T1000 (cell line): ENCODE data around the gene CLRN1.

ENCODE experiments used
- DNase-seq: peaks from one replicate; lab custom pipeline; 2025; ENCODE audit warnings: mixed read lengths; lab: John Stamatoyannopoulos, UW

Gene CLRN1

DNA sequence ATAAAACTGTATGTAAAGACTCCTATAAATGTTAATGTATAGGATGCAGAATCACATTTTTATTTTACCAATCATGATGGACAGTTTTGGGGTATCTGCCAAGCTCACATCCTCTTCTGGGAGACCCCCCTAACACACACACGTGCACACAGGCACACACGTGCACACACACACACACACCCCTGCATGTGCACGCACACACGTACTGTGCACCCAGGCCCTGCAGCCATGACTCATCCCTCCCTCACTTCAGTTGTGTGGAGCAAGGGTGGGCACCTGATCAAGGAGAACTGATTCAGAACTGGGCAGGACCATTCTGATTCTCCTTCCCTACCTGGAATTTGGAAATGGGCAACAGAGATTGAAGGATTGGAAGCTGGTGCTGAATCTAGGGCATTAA lies 51.3 kb downstream of the CLRN1 start:
- DNase-seq: no peak

DNA sequence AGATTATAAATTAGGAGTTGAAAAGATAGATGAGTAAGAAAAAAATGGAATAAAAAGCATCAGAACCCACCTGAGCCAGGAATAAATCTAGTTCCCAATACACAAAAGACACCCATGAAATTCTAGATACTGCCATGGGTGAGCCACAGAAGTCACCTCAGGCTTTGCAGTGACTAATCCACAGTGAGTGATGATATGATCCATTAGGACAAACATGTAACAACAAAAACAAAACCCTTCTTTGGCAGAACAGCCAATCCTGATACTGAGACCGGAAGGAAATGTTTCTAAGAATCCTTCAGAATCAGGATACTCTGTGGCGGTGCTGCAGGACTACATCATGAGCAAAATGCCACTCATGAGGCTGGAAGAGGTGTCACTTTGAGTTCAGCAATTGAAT lies 52.3 kb downstream of the CLRN1 start:
- DNase-seq: no peak

DNA sequence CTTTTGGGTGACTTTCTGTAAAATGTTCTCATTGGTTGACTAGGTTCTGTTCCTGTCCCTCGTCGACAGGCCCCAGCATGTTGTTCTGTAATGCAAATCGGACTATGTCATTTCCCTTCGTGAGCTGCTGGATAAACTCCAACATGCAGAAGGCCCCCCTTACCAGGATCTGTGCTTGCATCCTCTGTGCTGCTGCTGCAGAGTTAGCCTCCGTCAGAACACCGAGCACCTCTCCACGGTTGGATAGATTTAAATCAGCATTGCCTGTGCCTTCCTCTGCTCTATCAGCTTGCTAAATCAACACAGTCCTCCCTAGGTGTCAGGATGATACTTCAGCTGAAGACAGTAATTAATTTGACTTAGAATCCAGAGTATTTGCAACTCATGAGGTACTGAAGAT lies 54.6 kb downstream of the CLRN1 start:
- DNase-seq: no peak

DNA sequence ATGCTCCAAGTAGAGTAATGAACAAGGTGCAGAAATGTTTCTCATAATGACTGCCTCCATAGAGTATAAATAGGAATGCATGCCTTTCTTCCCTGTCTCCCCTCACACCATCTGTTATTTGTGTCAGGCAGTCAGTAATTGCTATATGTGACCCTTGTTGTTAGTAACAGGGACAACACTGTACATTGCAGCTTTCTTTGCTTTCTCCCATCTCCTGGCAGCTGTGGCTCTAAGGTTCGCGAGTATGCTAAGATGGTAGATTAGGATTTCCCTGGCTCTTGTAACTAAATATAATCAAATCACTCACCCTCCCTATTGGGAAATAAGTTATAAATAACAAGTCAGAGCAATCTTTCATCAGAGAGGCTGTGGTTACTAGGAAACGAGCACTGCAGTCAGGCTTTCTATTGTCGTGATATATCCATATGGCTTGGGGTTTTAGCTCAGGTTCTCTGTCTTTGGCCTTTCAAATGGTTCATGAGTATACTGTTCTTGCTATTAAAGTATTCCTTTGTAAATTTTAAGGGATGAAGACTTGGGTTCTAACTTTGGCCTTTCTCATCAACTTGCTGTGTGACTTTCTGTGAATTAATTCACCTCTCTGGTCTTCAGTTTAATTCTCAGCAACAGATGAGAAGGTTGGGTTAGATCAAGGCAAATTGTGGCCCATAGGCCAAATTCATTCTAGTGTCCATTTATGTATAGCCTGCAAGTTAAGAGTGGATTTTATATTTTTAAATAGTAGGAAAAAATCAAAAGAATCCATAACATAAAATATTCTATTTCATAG lies 59.2 kb downstream of the CLRN1 start:
- no peak for DNase-seq

DNA sequence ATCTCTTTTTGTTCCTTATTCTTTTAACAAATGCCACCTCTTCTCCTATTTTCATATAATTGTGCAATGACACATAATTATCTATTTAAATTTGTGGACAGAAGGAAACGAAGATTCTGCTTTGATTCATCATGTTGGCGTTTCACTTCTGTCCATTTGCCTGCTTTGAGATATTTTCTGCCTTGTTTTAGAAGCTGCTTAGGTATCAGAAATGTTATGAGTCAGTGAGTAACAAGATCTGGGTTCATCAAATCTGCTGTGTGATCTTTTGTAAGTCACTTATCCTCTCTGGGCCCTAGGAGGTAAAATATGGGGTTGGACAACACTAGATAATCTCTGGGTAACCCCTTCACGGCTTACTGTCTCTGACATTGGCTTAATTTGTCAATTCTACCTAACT lies 60.0 kb downstream of the CLRN1 start:
- DNase-seq: no peak

DNA sequence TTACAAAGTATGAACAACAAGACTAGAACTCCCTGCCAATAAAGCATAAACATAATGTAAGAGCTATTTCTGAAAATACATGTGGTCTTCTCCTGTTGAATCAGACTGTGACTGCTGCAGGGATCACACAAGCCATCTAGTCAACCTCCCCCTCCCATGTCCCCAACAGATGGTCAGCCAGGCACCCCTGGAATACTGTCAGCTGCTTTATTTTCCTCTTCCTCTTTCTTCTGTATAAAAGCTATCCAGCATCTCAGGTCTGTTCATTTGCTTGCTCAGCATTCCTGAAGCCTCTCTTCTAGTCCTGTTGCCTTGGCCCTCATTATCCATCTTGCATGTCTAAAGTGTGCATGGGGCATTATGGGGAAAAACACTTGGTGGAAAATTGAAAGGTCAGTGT lies 60.8 kb downstream of the CLRN1 start:
- no peak for DNase-seq

DNA sequence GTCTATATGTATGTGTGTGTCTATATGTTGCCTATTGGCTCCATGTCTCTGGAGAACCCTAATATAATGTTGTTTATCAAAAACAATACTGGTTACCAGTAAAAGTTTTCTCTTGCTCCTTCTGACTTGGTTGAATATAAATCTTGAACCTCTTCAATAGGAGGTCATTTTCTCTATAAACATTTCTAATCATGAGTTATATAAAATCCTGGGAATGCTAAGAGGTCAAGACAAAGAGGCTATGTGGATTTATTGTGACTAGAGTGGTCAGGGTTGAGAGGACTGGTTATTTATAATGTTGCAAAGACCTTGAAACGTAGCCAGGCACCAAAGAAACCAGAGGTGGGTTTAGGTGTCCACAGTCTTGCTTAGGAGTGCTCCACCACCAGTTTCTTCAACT lies 66.1 kb downstream of the CLRN1 start:
- no peak for DNase-seq

DNA sequence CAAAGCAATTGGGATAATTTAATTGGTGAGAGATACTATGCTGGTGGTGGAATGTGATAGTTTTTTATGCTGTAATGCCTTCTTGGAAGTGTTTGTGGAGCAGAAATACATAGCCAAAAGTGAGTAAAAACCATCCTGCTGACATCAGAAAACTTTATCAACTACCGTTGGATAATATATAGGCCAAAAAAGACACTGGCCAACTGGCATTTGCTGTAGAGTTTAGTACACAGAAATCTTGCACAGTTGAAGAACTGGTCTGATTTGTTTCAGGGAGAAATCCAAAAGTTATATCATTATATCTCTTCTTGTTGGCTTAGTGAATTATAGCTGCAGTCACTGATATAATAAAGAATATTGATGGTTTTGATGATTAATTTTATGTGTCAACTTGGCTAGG lies 66.8 kb downstream of the CLRN1 start:
- DNase-seq: no peak

DNA sequence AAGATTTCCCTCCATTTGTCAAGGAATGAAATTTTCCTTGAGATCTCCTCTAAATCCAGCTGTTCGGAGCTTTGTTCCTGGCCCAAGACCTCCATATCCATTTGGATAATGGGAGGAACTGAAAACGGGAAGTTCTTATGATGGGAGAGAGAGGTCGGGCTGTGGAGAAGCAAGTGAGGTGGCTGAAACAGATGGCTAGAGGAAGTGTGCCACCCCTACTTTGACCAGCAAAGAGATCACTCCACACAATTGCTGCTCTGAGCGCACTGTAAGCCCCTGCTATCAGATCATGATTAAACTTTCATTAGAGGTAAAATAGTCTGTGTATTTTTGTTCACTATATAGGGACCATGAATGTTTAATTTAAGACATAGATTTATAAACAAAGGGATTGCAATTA lies 67.2 kb downstream of the CLRN1 start, which contains the start of gene MINDY4B:
Gene MINDY4B (minus strand): TSS at position 101 of the 400 bp plus-strand sequence. CDS start 0 bp downstream, at position 101.
- no peak for DNase-seq

DNA sequence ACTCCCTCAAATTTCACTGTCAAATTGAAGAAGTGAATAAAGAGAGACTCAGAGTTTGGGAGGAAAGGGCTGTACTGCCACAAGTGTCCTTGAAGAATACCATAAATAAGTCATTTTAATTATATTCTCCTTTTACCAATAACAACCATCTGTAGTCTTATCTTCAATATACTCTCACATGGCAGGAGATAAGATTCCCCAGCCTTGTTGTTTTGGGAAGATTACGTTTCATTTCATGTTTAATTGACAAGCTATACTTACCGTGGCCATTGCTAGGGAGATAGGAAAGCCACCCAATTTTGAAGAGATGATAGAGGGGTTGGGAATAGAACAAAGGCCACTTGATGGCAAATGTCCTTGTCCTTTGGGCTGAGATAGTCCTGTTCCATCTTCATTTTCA lies 69.5 kb downstream of the CLRN1 start:
- no peak for DNase-seq

DNA sequence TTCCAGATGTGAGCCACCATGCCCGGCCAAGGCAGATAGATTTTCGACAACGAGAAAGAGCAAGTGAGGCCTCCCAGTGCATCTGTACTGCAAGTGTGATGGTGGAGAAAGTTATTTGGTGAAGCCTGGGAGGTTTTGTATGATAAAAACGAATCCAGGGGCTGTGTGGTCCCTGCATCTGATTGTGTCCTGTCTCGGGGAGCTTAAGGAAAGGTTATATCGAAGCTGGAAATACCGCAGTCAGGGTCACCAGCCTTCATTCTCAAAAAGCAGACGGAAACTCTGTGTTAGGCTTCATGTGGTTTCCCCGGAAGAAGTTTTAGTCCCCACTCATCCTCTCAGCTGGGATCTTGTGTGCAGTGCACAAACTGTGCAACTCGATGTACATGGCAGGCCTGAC lies 70.7 kb downstream of the CLRN1 start:
- no peak for DNase-seq

DNA sequence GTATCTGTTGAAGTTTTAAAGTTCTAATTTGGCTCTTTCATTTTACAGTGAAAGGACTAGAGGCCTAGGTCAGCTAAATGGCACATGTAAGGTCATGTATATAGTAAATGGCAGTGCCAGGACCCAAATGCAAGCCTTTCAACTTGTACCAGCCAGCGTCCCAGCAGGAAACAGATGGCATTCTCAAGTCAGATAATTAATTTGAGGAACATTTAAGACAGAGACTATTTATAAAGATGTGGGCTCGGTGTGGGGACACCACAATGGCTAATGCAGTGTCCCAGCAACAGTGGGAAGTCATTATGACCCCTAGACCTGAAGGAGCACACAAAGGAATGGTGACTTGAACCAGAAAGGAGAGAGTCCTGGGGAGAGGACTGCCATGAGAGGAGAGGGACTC lies 73.4 kb downstream of the CLRN1 start:
- DNase-seq: no peak

DNA sequence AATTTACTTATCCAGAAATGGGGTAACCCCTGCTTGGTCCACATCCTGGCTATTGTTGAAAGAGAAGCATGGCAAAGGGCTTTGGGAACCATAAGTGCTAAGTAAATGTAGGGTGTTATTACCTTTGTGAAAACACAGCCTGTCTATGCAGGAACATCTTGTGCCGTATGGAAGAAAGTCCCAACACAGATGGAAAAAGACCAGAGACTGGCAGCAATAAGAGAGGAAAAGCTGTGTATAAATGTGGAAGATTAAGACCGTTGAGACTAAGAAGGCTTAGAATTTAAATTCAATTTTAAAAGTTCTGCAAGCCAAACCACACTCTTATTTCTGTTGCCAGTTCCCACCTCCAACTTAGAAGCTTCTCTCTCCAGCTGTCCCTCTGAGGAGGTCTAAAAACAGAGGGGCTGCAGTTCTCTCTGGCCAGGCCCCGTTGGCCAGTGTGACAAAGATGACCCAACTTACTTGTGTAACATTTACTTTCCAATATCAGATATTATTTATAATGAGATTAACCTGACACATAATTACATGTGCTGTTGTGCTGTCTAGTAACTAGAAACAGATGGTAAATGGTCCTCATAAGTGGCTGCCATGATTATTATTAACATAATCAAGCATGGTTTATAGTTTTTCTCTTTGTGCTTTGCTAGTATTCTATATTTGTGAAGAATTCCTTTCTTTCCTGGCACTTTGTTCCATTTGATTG lies 74.3 kb downstream of the CLRN1 start:
- no peak for DNase-seq

DNA sequence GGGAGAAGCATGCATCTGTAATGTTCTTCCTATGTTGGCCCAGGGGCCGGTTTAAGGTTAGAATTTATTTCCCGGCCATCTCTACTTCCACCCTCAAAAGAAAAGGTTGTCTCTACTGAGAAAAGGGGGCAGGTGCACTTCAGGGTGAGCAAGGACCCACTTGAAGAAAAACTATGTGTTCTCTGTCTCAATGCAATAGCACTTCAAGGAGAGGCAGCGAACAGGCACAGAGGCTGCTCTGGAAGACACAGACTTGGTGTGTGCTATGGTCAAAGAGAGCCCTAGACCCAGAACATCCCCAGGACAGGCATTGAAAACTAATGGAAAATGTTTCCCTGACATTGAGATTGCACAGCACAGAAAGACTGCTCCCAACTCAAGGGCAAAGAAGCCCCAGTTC lies 74.9 kb downstream of the CLRN1 start:
- no peak for DNase-seq

DNA sequence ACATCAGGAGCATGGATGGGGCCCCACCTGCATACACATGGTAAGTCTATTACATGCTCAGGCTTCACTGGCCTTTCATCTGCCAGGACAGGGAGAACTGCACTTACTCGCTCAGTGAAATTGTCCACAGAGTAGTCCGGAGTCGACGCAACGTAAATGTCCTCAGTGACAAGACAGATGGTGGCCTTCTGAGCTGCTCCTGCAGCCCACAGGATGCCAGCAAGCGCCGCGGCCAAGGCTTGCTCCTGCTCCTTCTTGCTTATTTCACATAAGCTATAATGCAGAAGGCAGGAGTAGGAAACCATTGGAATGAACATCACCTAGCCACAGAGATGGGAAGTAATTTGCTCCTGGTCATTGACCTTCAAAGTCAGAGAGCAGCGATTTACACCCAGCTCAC lies 81.7 kb downstream of the CLRN1 start:
- no peak for DNase-seq

DNA sequence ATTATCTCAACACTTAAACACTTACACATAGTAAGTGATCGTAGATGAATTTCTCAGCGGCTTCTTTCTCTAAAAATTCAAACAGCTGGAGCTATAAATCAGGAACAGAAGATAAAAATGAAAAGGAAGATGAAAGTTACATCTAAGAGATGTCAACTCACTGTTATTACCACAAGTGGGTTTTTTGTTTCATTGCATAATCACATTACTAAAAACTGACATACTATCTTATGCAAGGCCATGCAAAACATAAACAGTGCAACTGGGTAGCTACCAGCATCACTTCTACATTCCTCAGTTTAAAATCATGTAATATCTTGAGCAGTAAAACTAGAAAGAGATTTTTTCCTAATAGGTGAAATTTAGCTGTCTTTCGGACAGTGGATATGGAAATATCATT lies 82.2 kb downstream of the CLRN1 start:
- DNase-seq: no peak

DNA sequence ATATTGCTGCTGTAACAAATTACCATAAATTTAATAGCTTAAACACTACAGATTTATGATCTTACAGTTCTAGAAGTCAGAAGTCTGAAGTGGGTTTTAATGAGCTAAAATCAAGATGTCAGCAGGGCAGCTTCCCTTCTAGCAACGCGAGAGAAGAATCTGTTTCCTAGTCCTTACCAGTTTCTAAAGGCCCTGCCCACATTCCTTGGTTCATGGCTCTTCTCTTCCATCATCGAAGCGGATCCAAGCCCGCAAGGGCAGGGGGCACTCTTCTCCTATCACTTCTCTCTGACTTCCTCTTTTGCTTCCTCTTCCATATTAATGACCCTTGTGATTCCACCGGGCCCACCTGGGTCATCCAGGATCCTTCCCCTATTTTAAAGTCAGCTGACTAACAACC lies 83.4 kb downstream of the CLRN1 start:
- DNase-seq: no peak

DNA sequence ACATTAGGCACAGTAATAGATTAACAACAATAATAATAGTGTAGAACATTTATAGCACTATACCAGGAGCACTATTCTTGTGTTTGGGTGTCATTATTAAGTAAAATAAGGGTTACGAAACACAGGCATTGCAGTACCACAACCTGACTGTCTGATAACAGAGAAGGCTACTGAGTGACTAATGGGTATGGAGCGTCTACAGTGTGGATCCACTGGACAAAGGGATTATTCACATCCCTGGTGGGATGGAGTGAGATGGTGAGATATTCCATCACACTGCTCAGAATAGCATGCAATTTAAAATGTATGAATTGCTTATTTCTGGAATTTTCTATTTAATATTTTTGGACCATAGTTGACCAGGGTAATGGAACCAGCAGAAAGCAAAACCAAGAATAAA lies 85.5 kb downstream of the CLRN1 start:
- DNase-seq: no peak

DNA sequence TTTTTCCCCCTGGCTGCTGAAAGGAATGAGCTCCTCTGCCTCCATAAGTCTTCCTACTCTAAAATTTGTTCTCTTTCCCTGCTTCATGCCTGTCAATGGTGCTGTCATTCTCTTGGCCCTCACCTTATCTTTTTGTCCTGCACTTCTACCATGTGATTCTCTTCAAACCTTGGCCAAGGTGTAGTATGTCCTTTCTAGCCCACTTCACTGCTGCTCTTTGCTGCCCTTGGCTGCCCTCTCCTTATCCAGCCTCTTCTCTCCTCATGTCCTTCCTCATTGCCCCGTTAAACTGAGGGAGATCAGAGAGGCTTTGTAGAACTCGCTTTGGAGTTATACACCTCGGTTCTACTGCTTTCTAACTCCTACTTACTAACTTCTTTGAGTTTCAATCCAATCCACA lies 87.0 kb downstream of the CLRN1 start:
- DNase-seq: no peak

DNA sequence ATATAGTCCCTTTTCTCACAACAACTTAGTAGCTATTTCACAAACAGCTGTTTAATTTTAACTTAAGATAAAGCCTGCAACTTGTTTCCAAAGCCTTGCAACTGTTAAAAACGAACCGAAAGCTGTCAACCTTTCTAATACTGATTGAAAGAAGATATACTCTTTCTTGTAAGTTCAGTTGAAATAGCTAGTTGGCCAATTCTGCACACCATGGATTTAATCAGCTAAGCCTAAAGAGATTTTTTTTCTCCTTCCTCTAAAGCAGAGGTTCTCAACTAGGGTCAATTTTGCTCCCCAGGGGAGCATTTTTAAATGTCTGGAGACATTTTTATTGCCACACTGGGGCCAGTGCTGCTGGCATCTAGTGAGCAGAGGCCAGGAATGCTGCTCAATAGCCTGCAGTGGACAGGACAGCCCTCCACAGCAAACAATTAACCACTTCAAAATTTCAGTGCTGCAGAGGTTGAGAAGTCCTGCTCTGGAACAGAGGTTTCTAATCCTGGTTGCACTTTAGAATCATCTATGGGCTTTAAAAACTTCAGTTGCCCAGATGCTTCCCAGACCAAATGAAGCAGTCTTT lies 93.4 kb downstream of the CLRN1 start:
- no peak for DNase-seq

DNA sequence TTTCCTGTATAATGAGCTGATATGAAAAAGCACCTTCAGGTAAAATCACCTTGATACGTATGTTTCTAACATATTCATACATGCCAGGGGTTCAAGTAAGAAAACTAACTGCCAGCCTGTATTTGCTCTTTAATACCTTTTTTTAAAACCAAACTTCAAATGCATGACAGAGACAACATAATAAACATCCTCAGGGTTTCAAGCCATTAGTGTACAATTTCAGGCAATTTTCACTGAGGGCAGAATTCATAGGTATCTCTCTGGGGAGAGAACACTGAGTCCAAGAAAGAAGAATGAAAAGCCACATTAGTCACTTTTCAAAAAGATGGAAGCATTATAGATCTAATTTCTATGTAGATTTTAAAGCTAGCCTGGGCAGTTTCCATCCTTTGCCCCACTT lies 94.2 kb downstream of the CLRN1 start:
- no peak for DNase-seq

DNA sequence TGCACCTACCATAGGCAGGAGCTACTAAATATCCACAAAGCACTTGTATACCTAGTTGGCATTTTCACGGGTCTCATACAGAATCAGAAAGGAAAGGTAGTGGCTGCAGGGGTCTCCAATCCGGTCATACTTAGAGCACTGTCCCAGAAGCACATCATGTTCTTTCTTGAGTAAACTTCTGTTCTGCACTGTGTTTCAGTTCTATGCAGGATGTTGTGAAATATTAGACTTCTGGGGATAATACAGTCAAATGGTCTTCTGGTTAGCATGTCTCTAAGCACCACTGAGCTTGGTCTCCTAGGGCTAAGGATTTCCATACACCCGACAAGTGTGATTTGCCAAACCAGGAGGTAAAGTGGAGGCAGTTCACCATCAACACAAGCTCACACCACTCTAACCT lies 95.2 kb downstream of the CLRN1 start:
- DNase-seq: no peak

DNA sequence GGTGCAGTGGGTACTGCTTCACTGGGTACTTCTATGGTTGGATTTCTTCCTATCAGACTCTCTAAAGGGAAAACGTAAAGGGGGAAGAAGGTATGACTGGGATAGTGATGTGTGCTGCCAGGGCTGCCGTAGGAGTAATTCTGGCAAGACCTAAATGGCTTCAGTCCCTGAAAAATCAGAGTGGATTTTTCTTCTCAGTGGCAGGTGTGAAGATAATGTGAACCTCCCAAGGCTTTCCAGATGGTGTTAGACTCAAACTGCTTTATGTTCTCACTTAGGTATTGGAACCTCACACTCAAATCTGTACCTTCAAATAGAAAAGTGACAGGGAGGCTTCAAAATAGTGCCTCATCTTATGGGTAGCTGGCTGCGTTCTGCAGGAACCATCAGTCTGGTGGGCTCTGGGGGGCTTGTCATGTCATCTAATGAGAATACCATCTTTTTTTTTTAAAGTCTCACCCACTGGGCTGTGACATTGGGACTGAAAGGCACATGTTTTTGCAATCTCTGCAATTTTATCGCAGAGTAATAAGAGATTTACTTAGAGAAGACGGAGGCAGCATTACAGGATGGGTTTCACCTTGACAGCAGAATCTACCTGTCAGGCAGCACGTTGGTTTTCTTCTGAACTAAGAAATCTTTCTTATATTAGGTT lies 95.8 kb downstream of the CLRN1 start:
- DNase-seq: no peak
